Hepatocyte (in vitro differentiated cells): ENCODE data around the gene CENPP. TPM values are rescaled to one million over a fixed set of nuclear protein-coding genes. Genes with fewer than 3 reads are reported as not detected.

ENCODE experiments used
- DNase-seq: peaks from one replicate; pipeline ENCODE4 v3.0.0-alpha.2; 2016; ENCODE audit warnings: low spot score
- H2AFZ ChIP-seq: fragments of 200-600 bp; sonication (generic); 2 replicates; pipeline ENCODE4 v1.6.0; 2016; ENCODE audit warnings: antibody characterized with exemption, mild to moderate bottlenecking
- H3K27ac ChIP-seq: fragments of 200-600 bp; sonication (generic); 2 replicates; pipeline ENCODE4 v1.5.1; 2016; ENCODE audit warnings: mild to moderate bottlenecking
- H3K27me3 ChIP-seq: fragments of 200-600 bp; sonication (generic); 2 replicates; pipeline ENCODE4 v1.6.1; 2016
- H3K36me3 ChIP-seq: fragments of 200-600 bp; sonication (generic); replicated peaks from 2 replicates; pipeline ENCODE4 v1.5.1; 2016; ENCODE audit warnings: low read depth; ENCODE audit not compliant: insufficient read depth
- H3K4me1 ChIP-seq: fragments of 200-600 bp; sonication (generic); 2 replicates; pipeline ENCODE4 v1.5.1; 2016; ENCODE audit warnings: mild to moderate bottlenecking, moderate library complexity; ENCODE audit not compliant: insufficient read depth
- H3K4me2 ChIP-seq: fragments of 200-600 bp; sonication (generic); 2 replicates; pipeline ENCODE4 v1.6.0; 2016
- H3K4me3 ChIP-seq: fragments of 200-600 bp; sonication (generic); 2 replicates; pipeline ENCODE4 v1.5.1; 2016; ENCODE audit warnings: mild to moderate bottlenecking
- H3K79me2 ChIP-seq: fragments of 200-600 bp; sonication (generic); 2 replicates; pipeline ENCODE4 v1.6.0; 2017; ENCODE audit warnings: mild to moderate bottlenecking
- H3K9me2 ChIP-seq: fragments of 200-600 bp; sonication (generic); replicated peaks from 2 replicates; pipeline ENCODE4 v1.6.0; 2017; ENCODE audit warnings: mild to moderate bottlenecking; ENCODE audit not compliant: insufficient read depth
- H3K9me3 ChIP-seq: fragments of 200-600 bp; sonication (generic); 2 replicates; pipeline ENCODE4 v1.5.1; 2016; ENCODE audit warnings: low read depth, mild to moderate bottlenecking
- H4K20me1 ChIP-seq: fragments of 200-600 bp; sonication (generic); 2 replicates; pipeline ENCODE4 v1.6.0; 2016; ENCODE audit warnings: mild to moderate bottlenecking; ENCODE audit not compliant: insufficient read depth, poor library complexity, severe bottlenecking
- EZH2 ChIP-seq: fragments of 200-600 bp; sonication (generic); IDR thresholded peaks from 2 replicates; pipeline ENCODE4 v1.6.1; 2016; ENCODE audit warnings: antibody characterized with exemption, mild to moderate bottlenecking, borderline replicate concordance
- EZH2phosphoT487 ChIP-seq: fragments of 200-600 bp; sonication (generic); IDR thresholded peaks from one replicate; pipeline ENCODE4 v1.6.1; 2018; ENCODE audit warnings: antibody characterized with exemption, mild to moderate bottlenecking, low read depth, moderate library complexity; ENCODE audit not compliant: unreplicated experiment, severe bottlenecking
- WGBS: methylation state at CpG from one replicate; pipeline ENCODE4 v1.1.6; 2016; ENCODE audit warnings: low lambda C conversion rate; ENCODE audit errors: missing lambda C conversion rate; 5-methylcytosine and 5-hydroxymethylcytosine counted together
- polyA plus RNA-seq: library from polyadenylated mRNA; unstranded; fragments of >200 nt; fragmentation: Nextera tagmentation; extraction: Ambion mirVana; gene quantifications from 2 replicates; pipeline ENCODE4 v1.2.1, GENCODE V29; 2016
- total RNA-seq: library from RNA; depleted of rRNA; stranded (reverse); fragments of >200 nt; gene quantifications from 2 replicates; pipeline ENCODE4 v1.2.3, GENCODE V29; 2014
- TF ChIP-seq, protein P1 (sequence below): fragments of 200-600 bp; sonication (generic); IDR thresholded peaks from 2 replicates; pipeline ENCODE4 v1.5.1; 2016; ENCODE audit warnings: antibody characterized with exemption, mild to moderate bottlenecking; ENCODE audit not compliant: poor library complexity

Gene CENPP
- total and polyA plus RNA-seq, 2 experiments from 2014 or later, result 5.1 to 5.9 TPM

DNA sequence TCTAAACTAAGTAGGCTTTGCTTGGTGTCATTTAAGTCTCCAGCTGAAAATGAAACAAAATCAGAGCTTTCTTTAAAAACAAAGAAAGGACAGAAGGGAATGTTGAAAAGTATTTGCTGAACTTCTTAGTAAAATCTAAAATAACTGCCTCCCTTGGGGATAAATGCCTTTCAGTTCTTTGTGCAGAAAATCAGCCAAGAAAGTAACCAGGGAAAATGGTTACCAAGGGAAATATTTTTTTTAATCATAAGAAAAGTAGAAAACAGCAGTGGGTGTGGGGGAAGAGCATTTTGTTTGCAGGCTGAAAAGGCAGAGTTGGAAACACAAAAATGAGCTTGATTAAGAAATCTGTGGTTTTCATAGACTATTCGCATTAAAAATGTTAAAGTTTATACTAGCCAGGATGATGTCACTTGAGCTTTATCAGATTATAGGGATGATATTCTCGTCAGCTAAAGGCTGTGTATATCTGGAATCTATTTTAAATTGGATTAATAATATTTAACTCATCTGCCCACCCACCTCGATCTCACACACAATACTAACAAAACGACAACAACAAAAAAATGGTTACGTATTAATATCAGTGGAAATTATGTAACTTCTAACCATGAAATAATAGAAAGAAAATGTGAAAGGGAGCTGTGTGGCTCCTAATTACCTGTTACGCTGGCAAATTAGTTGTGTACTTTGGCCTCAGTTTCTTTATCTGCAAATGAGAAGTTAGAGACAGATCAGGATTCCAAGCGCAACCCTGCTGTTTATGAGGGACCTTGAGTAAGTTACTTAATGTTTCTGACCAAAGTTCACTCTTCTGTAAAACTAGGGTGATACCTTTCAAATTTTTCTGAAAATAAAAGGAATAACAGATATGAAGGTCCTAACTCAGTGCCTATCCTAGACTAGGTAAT lies 210.4 kb downstream of the CENPP start, which contains the start of gene ECM2:
ECM2 (minus strand) TSS at position 51 of the 911 bp plus-strand sequence. CDS start 13,124 bp downstream, outside the sequence.
- peak within 1 kb of the TSS; percentile 67 for H3K4me2 ChIP-seq
- no peaks in the 10 kb centered on the region for H3K79me2 ChIP-seq
- H3K9me2 ChIP-seq, result no peaks in the 10 kb centered on the region
- DNase-seq, result peak; percentile 42
- no peaks in the 10 kb centered on the region for H4K20me1 ChIP-seq
- WGBS, result 64% methylated on average over 7 of the region's 7 CpGs
- peak within 1 kb of the TSS; percentile 65 for H3K27ac ChIP-seq
- no peaks in the 10 kb centered on the region for H3K9me3 ChIP-seq
- no peak for TF ChIP-seq EZH2phosphoT487
- TF ChIP-seq, protein P1, sequence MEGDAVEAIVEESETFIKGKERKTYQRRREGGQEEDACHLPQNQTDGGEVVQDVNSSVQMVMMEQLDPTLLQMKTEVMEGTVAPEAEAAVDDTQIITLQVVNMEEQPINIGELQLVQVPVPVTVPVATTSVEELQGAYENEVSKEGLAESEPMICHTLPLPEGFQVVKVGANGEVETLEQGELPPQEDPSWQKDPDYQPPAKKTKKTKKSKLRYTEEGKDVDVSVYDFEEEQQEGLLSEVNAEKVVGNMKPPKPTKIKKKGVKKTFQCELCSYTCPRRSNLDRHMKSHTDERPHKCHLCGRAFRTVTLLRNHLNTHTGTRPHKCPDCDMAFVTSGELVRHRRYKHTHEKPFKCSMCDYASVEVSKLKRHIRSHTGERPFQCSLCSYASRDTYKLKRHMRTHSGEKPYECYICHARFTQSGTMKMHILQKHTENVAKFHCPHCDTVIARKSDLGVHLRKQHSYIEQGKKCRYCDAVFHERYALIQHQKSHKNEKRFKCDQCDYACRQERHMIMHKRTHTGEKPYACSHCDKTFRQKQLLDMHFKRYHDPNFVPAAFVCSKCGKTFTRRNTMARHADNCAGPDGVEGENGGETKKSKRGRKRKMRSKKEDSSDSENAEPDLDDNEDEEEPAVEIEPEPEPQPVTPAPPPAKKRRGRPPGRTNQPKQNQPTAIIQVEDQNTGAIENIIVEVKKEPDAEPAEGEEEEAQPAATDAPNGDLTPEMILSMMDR, result no peak
- no peak for TF ChIP-seq EZH2
- no peaks in the 10 kb centered on the region for H3K27me3 ChIP-seq
- H2AFZ ChIP-seq, result peak within 1 kb of the TSS; percentile 20
- H3K36me3 ChIP-seq, result no peaks in the 10 kb centered on the region
- H3K4me3 ChIP-seq, result peak within 1 kb of the TSS; percentile 2
- no peaks in the 10 kb centered on the region for H3K4me1 ChIP-seq

DNA sequence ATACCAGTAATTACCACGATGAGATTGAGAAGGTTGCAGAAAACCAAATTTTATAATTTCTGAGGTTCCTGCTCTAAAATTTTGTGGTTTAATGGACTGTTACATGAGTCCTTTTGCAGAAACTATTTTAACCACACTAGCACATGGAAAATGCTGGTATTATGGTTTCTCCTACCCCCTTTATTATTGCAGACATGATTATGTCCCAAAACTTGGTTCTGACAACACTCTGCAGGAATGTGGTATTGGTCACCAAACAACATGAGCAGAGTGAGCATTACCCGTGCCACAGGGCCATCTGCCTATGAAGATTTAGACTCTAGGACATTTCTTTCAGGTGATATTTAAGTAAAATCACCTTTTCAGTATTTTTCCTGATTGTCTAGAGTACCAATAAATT lies 212.8 kb downstream of the CENPP start:
- Histone ChIP-seq H3K27me3 (no peaks in the 10 kb centered on the region), H3K79me2 (no peaks in the 10 kb centered on the region), H2AFZ (no peak overlapping the region), H3K4me2 (no peak overlapping the region), H3K4me1 (no peaks in the 10 kb centered on the region), H3K27ac (no peak overlapping the region), H3K4me3 (no peak overlapping the region), H3K9me3 (no peaks in the 10 kb centered on the region), H4K20me1 (no peaks in the 10 kb centered on the region), H3K9me2 (no peaks in the 10 kb centered on the region), H3K36me3 (no peaks in the 10 kb centered on the region)
- no peak for DNase-seq
- WGBS, result 82% methylated on average over 2 of the region's 2 CpGs
- TF ChIP-seq, protein P1, result no peak
- TF ChIP-seq EZH2 (no peak), EZH2phosphoT487 (no peak)

DNA sequence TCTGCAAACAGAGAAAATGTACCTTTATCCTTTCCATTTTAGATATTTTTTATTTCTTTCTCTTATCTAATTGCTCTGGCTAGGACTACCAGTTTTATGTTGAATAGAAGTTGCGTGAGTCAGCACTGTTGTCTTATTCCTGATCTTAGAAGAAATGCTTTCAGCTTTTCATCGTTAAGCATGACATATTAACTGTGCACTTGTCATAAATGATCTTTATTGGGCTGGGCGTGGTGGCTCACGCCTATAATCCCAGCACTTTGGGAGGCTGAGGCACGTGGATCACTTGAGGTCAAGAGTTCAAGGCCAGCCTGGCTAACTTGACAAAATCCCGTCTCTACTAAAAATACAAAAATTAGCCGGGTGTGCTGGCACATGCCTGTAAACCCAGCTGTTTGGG lies 218.2 kb downstream of the CENPP start:
- no peak overlapping the region for H3K4me3 ChIP-seq
- no peak overlapping the region for H2AFZ ChIP-seq
- H3K27ac ChIP-seq, result no peak overlapping the region
- TF ChIP-seq EZH2phosphoT487 (no peak), EZH2 (no peak)
- TF ChIP-seq, protein P1, result no peak
- H3K9me2 ChIP-seq, result no peaks in the 10 kb centered on the region
- H3K4me1 ChIP-seq, result no peaks in the 10 kb centered on the region
- H3K9me3 ChIP-seq, result no peaks in the 10 kb centered on the region
- 66% methylated on average over 7 of the region's 7 CpGs for WGBS
- H3K36me3 ChIP-seq, result no peaks in the 10 kb centered on the region
- no peaks in the 10 kb centered on the region for H3K79me2 ChIP-seq
- H4K20me1 ChIP-seq, result no peaks in the 10 kb centered on the region
- no peaks in the 10 kb centered on the region for H3K27me3 ChIP-seq
- no peak overlapping the region for H3K4me2 ChIP-seq
- DNase-seq, result no peak
